ENCODE results near the gene PPP2R2C. TPM values are rescaled to one million over a fixed set of nuclear protein-coding genes. Genes with fewer than 3 reads are reported as not detected.

PPP2R2C gene
- total and polyA plus RNA-seq, 9 of the 15 experiments (the other 6 are each of a cell fraction or from before 2014, with no cell fraction given) = 0.04 to 0.06 TPM; not detected in 7

DNA sequence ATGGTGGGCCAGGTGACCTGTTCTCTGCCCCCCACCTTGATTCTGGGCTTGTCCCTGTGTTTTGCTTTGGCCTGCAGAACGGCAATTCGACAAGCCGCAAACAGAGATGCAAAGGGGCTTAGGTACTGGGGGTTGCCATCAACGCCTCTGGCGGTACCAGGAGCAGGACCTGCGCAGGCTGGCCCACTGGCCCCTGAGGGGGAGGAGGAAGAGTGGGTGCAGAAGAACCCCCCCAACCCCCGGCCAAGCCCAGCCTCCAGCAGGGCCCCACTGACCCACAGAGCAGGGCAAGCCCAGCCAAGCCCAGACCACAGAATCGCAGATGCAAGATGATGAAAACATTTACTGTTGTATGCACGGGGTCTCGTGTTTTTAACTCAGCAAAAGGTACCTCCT, 89.4 kb downstream of the PPP2R2C start:
- Histone ChIP-seq H3K79me2 (ENCODE audit: control insufficient read depth, insufficient read depth, low read length) (no peaks in the 10 kb centered on the region), H3K9me3 (replicated peaks; ENCODE audit: control insufficient read depth, insufficient read depth, low read depth, low read length) (no peaks in the 10 kb centered on the region), H3K27me3 (ENCODE audit: control insufficient read depth in 2 of 2, insufficient read depth in 2 of 2, low read length in 2 of 2) (peaks cover 9 to 48% of the 10 kb centered on the region in 2 experiments; a peak in 4 of 5 replicates), H3K9ac (ENCODE audit: insufficient read depth in 1 of 2, low read depth in 2 of 2, low read length in 2 of 2) (no peak overlapping the region), H4K20me1 (replicated peaks; ENCODE audit: control insufficient read depth, insufficient read depth, low read length) (no peaks in the 10 kb centered on the region), H3K4me2 (ENCODE audit: insufficient read depth, low read length) (no peak overlapping the region), H2AFZ (ENCODE audit: low read depth, low read length) (no peak overlapping the region), H3K27ac (ENCODE audit: extremely low read depth, low read depth, low read length) (no peak overlapping the region), H3K9me1 (ENCODE audit: control insufficient read depth, insufficient read depth, low read length) (peaks cover 3% of the 10 kb centered on the region), H3K36me3 (ENCODE audit: control insufficient read depth, insufficient read depth, low read length) (no peaks in the 10 kb centered on the region), H3K4me1 (replicated peaks in 1 of 2; ENCODE audit: control insufficient read depth in 2 of 2, insufficient read depth in 2 of 2, low read length in 2 of 2) (peaks cover 0 to 3% of the 10 kb centered on the region in 2 experiments; a peak in 2 of 5 replicates), H3K4me3 (no peak overlapping the region)
- no peak for TF ChIP-seq TCF3 (CRISPR knock-in tag; IDR thresholded peaks at IDR 0.05)
- TF ChIP-seq EHMT2 (IDR thresholded peaks at IDR 0.05) = no peak
- TF ChIP-seq RBM14 (IDR thresholded peaks at IDR 0.05; ENCODE audit: borderline replicate concordance, insufficient read depth, low read depth, low read length) = no peak
- TF ChIP-seq BRD9 (IDR thresholded peaks at IDR 0.05; ENCODE audit: low read depth, partially characterized antibody) = no peak
- no peak for TF ChIP-seq ZNF561 (CRISPR knock-in tag; conservative IDR thresholded peaks at IDR 0.05)
- no peak for TF ChIP-seq NELFE (IDR thresholded peaks at IDR 0.05; ENCODE audit: insufficient read depth, insufficient read length)
- DNase-seq (ENCODE audit: extremely low read depth in 1 of 4, low spot score in 3 of 4) = no peak
- no peak for ATAC-seq
- in situ Hi-C loops (cut with MboI) (no loop called here), intact Hi-C loops (cut with micrococcal nuclease) (no loop called here)
- WGBS (ENCODE audit: insufficient coverage, low coverage, missing lambda C conversion rate) = 0% methylated on average over 5 of the region's 10 CpGs
- FAIRE-seq = no peak
- ChIA-PET POLR2A (no interaction called here), CTCF (ENCODE audit: low intra/inter-chr PET ratio) (no interaction called here)
- BruUV-seq (replicated peaks) = no TSS peak

DNA sequence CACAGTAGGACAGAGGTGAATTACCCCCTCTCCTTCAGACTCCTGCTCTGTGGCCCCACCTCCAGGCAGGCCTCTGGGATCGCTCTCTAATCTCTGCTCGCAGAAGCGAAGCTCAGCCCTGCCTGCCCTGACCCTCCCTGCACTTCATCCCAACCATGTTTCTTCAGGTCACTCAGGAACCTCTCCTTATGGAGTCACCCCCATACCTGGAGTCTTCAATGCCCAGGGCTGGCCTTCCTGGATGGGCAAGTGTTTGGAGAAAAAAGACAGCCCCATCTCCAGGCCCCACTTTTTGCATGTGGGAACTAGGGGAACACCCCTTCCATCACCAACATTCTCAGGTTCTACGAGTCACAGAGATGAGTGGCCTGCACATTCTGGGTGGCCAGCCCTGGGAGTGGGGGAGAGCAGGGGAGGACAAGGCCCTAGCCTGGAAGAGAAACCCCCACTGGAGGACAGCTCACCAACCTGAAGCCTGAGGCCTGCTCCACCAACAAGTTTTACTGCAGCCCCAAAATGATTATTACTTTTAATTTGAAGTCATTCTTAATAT, 90.8 kb downstream of the PPP2R2C start:
- in situ Hi-C loops (cut with MboI) = no loop called here

More for the DNA sequence above, 90.8 kb downstream of the PPP2R2C start:
- DNase-seq (ENCODE audit: extremely low read depth in 1 of 4, low spot score in 3 of 4) = no peak
- no peak for FAIRE-seq
- 0% methylated on average over 4 of the region's 4 CpGs for WGBS (ENCODE audit: insufficient coverage, low coverage, missing lambda C conversion rate)
- Histone ChIP-seq H3K9me1 (ENCODE audit: control insufficient read depth, insufficient read depth, low read length) (peaks cover 3% of the 10 kb centered on the region), H3K27me3 (ENCODE audit: control insufficient read depth in 2 of 2, insufficient read depth in 2 of 2, low read length in 2 of 2) (peaks cover 13 to 59% of the 10 kb centered on the region in 2 experiments; a peak in 4 of 5 replicates), H3K4me2 (ENCODE audit: insufficient read depth, low read length) (no peak overlapping the region), H4K20me1 (replicated peaks; ENCODE audit: control insufficient read depth, insufficient read depth, low read length) (no peaks in the 10 kb centered on the region), H3K9ac (ENCODE audit: insufficient read depth in 1 of 2, low read depth in 2 of 2, low read length in 2 of 2) (no peak overlapping the region), H3K9me3 (replicated peaks; ENCODE audit: control insufficient read depth, insufficient read depth, low read depth, low read length) (no peaks in the 10 kb centered on the region), H3K79me2 (ENCODE audit: control insufficient read depth, insufficient read depth, low read length) (no peaks in the 10 kb centered on the region), H3K4me3 (no peak overlapping the region), H3K27ac (ENCODE audit: extremely low read depth, low read depth, low read length) (no peak overlapping the region), H3K36me3 (ENCODE audit: control insufficient read depth, insufficient read depth, low read length) (no peaks in the 10 kb centered on the region), H2AFZ (ENCODE audit: low read depth, low read length) (no peak overlapping the region), H3K4me1 (replicated peaks in 1 of 2; ENCODE audit: control insufficient read depth in 2 of 2, insufficient read depth in 2 of 2, low read length in 2 of 2) (peaks cover 0 to 3% of the 10 kb centered on the region in 2 experiments; a peak in 2 of 5 replicates)
- CTCF ChIA-PET (ENCODE audit: low intra/inter-chr PET ratio) = no interaction called here
- ATAC-seq = no peak
- intact Hi-C loops (cut with micrococcal nuclease) = no loop called here
- POLR2A ChIA-PET = no interaction called here
- no TSS peak for BruUV-seq (replicated peaks)
- TF ChIP-seq ZNF324 (CRISPR knock-in tag; IDR thresholded peaks at IDR 0.05) (no peak), MXI1 (IDR thresholded peaks at IDR 0.05; ENCODE audit: low read depth, low read length) (no peak), ZNF764 (CRISPR knock-in tag; IDR thresholded peaks at IDR 0.05; ENCODE audit: low read depth) (no peak), NFE2 (IDR thresholded peaks at IDR 0.05; ENCODE audit: low read depth) (no peak), TAF9B (IDR thresholded peaks at IDR 0.05; ENCODE audit: partially characterized antibody) (no peak), ZFP36 (IDR thresholded peaks at IDR 0.05; ENCODE audit: low read depth, low read length, partially characterized antibody) (peak; percentile 58), NFE2L1 (tag; IDR thresholded peaks at IDR 0.05; ENCODE audit: borderline replicate concordance, low read depth) (no peak), RNF2 (IDR thresholded peaks at IDR 0.05) (no peak)
